KOPT-K1 (cell line): ENCODE measurements around the gene TRIM9.
"Not testable (repeated sequence)": the region's sequence is repeated elsewhere in the genome, so short reads cannot be mapped to it uniquely, and the experiment has no call there.

Experiments used
- H3K27ac ChIP-seq: fragments of 200-600 bp; sonication (generic); 2 replicates; pipeline ENCODE4 v1.5.1; 2016; ENCODE audit warnings: antibody characterized with exemption, mild to moderate bottlenecking, low read depth, low read length; ENCODE audit not compliant: poor library complexity, severe bottlenecking
- H3K36me3 ChIP-seq: fragments of 200-600 bp; sonication (generic); 2 replicates; pipeline ENCODE4 v1.5.1; 2017; ENCODE audit warnings: antibody characterized with exemption, mild to moderate bottlenecking, low read length, moderate library complexity; ENCODE audit not compliant: insufficient read depth
- H3K9me3 ChIP-seq: fragments of 200-600 bp; sonication (generic); 2 replicates; pipeline ENCODE4 v1.5.1; 2017; ENCODE audit warnings: antibody characterized with exemption, low read length, mild to moderate bottlenecking; ENCODE audit not compliant: insufficient read depth, poor library complexity, severe bottlenecking

The TRIM9 gene

GRCh38 chr14:50955373-50956043 is 139.4 kb downstream of the TRIM9 start:
- Histone ChIP-seq H3K36me3 (no peaks in the 10 kb centered on the region), H3K27ac (no peak overlapping the region), H3K9me3 (no peaks in the 10 kb centered on the region)

- H3K27ac ChIP-seq, result no peak overlapping the region
- H3K36me3 ChIP-seq, result no peaks in the 10 kb centered on the region
Observed at GRCh38 chr14:50954811-50955372, 140.0 kb downstream of the TRIM9 start.

GRCh38 chr14:50953502-50953901 is 141.4 kb downstream of the TRIM9 start:
- no peaks in the 10 kb centered on the region for H3K9me3 ChIP-seq
- no peak overlapping the region for H3K27ac ChIP-seq
- H3K36me3 ChIP-seq, result no peaks in the 10 kb centered on the region

More at GRCh38 chr14:50954811-50955372, 140.0 kb downstream of the TRIM9 start:
- no peaks in the 10 kb centered on the region for H3K9me3 ChIP-seq

GRCh38 chr14:50951032-50951431 is 143.9 kb downstream of the TRIM9 start:
- Histone ChIP-seq H3K27ac (no peak overlapping the region), H3K9me3 (no peaks in the 10 kb centered on the region), H3K36me3 (no peaks in the 10 kb centered on the region)

- Histone ChIP-seq H3K9me3 (no peaks in the 10 kb centered on the region), H3K27ac (no peak overlapping the region), H3K36me3 (no peaks in the 10 kb centered on the region)
Observed at GRCh38 chr14:50948205-50948604, 146.7 kb downstream of the TRIM9 start.

- Histone ChIP-seq H3K9me3 (no peaks in the 10 kb centered on the region), H3K27ac (no peak overlapping the region), H3K36me3 (no peaks in the 10 kb centered on the region)
Observed at GRCh38 chr14:50947446-50947845, 147.5 kb downstream of the TRIM9 start.

- Histone ChIP-seq H3K27ac (no peak overlapping the region), H3K36me3 (no peaks in the 10 kb centered on the region), H3K9me3 (no peaks in the 10 kb centered on the region)
Observed at GRCh38 chr14:50946234-50946935, 148.5 kb downstream of the TRIM9 start.

GRCh38 chr14:50944647-50945413 is 150.1 kb downstream of the TRIM9 start:
- Histone ChIP-seq H3K27ac (no peak overlapping the region), H3K9me3 (no peaks in the 10 kb centered on the region), H3K36me3 (no peaks in the 10 kb centered on the region)

- Histone ChIP-seq H3K27ac (no peak within 1 kb of the TSS), H3K9me3 (no peaks in the 10 kb centered on the region), H3K36me3 (no peaks in the 10 kb centered on the region)
Observed at GRCh38 chr14:50943943-50944646, 150.8 kb downstream of the TRIM9 start, which contains the start of gene PYGL. PYGL (minus strand) TSS chr14:50944483; CDS start chr14:50944403, 80 bp downstream.

GRCh38 chr14:50943261-50943942 is 151.5 kb downstream of the TRIM9 start:
- H3K9me3 ChIP-seq, result no peaks in the 10 kb centered on the region
- H3K27ac ChIP-seq, result no peak overlapping the region
- no peaks in the 10 kb centered on the region for H3K36me3 ChIP-seq

GRCh38 chr14:50941638-50942037 is 153.3 kb downstream of the TRIM9 start:
- H3K9me3 ChIP-seq, H3K36me3 ChIP-seq: not testable (repeated sequence)

GRCh38 chr14:50941151-50941550 is 153.8 kb downstream of the TRIM9 start:
- no peak overlapping the region for H3K27ac ChIP-seq
- no peaks in the 10 kb centered on the region for H3K36me3 ChIP-seq
- no peaks in the 10 kb centered on the region for H3K9me3 ChIP-seq

More at GRCh38 chr14:50941638-50942037, 153.3 kb downstream of the TRIM9 start:
- H3K27ac ChIP-seq, result not testable (repeated sequence)

GRCh38 chr14:50937800-50938199 is 157.1 kb downstream of the TRIM9 start:
- no peaks in the 10 kb centered on the region for H3K9me3 ChIP-seq
- no peak overlapping the region for H3K27ac ChIP-seq
- H3K36me3 ChIP-seq, result no peaks in the 10 kb centered on the region

GRCh38 chr14:50937325-50937724 is 157.6 kb downstream of the TRIM9 start:
- Histone ChIP-seq H3K9me3 (no peaks in the 10 kb centered on the region), H3K27ac (no peak overlapping the region), H3K36me3 (no peaks in the 10 kb centered on the region)
